GM18511 (cell line): ENCODE data around the gene ZFYVE28.
A peak's percentile ranks its signal among the peaks of the same experiment; 100 is the strongest.
"Not testable (repeated sequence)": the region's sequence is repeated elsewhere in the genome, so short reads cannot be mapped to it uniquely, and the experiment has no call there.

Experiments
- ATAC-seq: cut with Tn5 transposase; IDR thresholded peaks from one replicate; pipeline ENCODE4 v1.9.1; 2021; ENCODE audit warnings: mild to moderate bottlenecking, moderate library complexity; ENCODE audit not compliant: unreplicated experiment

Gene ZFYVE28

GRCh38 chr4:2231082-2231481 lies 187.4 kb downstream of the ZFYVE28 start:
- no peak for ATAC-seq

GRCh38 chr4:2226261-2226660 lies 192.2 kb downstream of the ZFYVE28 start:
- ATAC-seq: no peak

- ATAC-seq: no peak
These were observed 195.6 kb downstream of the ZFYVE28 start for GRCh38 chr4:2222838-2223237.

GRCh38 chr4:2221378-2221777 lies 197.1 kb downstream of the ZFYVE28 start:
- ATAC-seq: not testable (repeated sequence)

- peak; percentile 61 for ATAC-seq
These were observed 198.3 kb downstream of the ZFYVE28 start for GRCh38 chr4:2220016-2220630.
